HTR-8/SVneo (cell line): ENCODE measurements around the gene GDF7.
A peak's percentile ranks its signal among the peaks of the same experiment; 100 is the strongest.
"Not testable (repeated sequence)": the region's sequence is repeated elsewhere in the genome, so short reads cannot be mapped to it uniquely, and the experiment has no call there.

Experiments
- DNase-seq: peaks from one replicate; pipeline ENCODE4 v3.0.0; 2011; ENCODE audit warnings: low spot score, mixed read lengths; ENCODE audit not compliant: insufficient read length
- FAIRE-seq: peaks from 2 replicates; lab custom pipeline; 2011; peaks lifted over from hg19 to GRCh38; lab: Jason Lieb, UNC

GDF7 gene

DNA sequence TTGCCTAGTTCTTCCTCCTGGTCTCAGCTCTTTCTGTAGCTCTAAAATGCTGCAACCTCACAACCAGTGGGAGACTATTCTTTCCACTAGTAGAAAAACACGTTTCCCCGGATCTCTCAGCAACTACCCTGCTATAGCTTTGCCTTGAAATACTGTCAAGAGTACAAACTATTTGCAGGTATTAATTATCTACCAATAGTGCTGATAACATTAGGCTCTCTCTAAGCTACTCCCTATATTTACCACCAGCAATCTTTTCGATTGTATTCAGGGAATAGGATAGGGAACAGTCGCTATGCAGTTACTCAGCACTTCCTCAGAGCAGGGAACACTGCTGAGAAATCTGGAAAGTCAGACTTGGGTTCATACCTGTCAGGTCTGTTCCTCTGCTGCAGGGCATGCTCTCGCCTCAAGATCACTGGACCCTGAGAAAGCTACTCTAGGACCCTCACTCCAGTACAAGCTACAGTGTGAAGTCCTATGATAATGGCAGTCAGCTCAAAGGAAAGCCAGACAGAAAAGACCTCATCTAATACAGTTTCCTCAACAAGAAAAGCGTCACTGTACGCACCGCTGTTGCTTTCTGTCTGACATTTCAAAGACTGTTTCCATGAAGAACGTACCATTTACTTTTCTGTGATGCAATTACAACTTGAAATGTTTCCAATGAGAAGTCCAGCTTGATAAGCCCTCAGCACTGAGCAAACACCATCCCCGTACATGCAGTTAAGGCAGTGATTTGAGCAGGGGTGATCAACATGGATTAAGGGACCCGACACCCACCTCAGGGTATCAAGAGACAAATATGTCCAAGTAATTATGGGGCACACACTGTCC, 22.7 kb downstream of the GDF7 start:
- FAIRE-seq: no peak

GRCh38 chr2:20691076-20691734, 24.3 kb downstream of the GDF7 start:
- FAIRE-seq: no peak
- no peak for DNase-seq

More for the DNA sequence above, 22.7 kb downstream of the GDF7 start:
- no peak for DNase-seq

DNA sequence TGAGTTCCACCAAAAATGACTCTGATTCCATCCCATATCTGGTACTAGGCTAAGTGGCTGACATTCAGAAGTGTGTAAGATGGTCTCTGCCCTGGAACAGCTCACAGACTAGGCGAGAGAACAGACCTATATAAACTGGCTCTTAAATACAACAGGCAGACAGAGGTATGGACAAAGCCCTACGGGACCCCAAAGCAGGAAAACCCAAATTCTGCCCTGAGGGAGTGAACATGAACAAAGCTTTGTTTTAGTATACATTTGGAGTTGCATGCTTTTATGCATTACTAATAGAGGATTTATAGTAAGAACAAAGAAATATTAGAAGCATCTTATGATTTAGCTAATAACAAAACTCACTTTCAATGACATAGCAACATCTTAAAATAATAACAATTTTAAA, 25.1 kb downstream of the GDF7 start:
- FAIRE-seq: no peak

DNA sequence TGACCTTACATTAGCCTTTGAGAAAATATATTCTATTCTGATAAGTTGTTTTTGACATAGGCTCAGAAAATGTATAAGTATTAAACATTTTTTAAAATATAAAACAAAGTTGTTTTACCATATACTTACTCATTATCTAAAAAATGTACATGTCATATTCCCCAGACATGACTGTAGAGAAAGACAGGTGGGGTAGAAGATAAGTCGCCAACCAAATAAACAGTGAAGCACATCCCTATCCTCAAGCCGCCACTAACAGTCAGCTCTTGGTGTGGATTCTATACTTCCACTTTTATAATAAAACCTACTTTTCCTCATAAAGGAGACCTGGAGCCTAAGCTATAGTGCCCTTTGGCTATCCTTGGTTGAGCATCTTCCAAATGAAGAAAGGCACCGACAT, 26.4 kb downstream of the GDF7 start:
- DNase-seq: no peak
- no peak for FAIRE-seq

More for the DNA sequence above, 25.1 kb downstream of the GDF7 start:
- DNase-seq: no peak

GRCh38 chr2:20696366-20696765, 29.4 kb downstream of the GDF7 start:
- DNase-seq (no peak), FAIRE-seq (peak; percentile 23)

- FAIRE-seq (no peak), DNase-seq (no peak)
These were observed 30.5 kb downstream of the GDF7 start for GRCh38 chr2:20697322-20697934.

DNA sequence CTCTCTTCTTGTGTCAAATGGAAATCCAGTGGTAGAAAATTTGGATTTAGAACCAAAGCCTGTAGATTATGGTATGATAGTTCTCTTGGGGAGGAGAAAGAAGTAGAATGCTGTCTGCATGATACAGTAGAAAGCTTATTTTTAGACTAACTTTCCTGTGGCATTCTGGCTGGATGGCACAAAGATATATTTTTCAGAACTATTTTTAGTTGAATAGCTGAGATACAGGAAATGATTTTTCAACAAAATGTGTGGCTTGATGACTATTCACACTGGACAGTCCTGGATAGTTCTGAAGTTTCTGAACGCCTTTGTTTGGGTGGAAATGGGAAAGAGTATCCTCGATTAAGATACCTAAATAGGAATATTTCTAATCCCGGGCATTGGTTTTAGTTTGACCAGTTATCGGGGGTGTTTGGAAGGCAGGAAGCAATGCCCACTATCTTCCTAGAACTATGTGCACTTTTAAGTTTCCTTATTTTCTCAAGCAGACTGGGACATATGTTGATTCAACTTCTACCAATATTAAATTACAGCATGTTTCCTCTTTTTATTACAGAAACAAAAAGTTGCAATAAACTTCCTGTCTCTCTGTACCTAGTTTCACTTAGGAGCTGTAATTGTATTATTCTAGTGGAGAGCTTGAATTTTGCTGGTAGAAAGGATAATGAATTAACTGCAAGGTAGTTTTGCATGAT, 32.1 kb downstream of the GDF7 start:
- no peak for FAIRE-seq
- no peak for DNase-seq

DNA sequence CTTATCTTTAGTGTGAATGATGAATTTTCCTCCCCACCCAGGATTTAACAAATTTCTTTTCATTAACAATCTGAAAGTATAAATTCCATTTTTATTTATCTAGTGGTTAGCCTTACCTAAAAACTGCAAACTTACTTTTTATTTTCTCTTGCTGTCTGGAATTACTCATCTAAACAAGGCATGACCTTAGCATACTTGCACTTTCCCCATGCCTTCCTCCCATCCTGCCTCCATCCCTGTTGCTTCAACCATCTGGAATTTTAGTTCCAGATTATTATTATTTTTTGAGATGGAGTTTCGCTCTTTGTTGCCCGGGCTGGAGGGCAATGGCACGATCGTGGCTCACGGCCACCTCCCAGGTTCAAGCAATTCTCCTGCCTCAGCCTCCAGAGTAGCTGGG, 35.6 kb downstream of the GDF7 start:
- no peak for DNase-seq
- FAIRE-seq: peak; percentile 36

GRCh38 chr2:20704886-20705285, 37.9 kb downstream of the GDF7 start:
- DNase-seq (no peak), FAIRE-seq (no peak)

GRCh38 chr2:20706217-20706616, 39.3 kb downstream of the GDF7 start:
- no peak for FAIRE-seq

DNA sequence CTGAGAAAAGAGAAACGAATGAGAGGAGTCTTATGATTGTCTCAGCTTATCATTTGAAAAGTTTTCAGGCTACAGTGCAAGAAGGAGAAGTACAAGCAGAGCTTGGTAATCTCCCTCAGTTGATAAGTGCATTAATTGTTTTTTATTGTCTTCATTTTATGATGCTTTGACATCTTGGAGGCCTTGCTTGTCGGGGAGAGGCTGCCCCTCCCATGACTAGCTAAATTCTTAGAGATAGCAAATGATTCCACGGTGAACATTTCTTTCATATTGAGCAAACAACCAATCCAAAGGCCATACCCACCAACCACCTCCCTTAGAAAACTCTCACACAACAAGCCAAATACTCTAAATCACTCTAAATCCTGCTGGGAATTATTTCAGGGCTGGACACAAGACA, 39.8 kb downstream of the GDF7 start:
- DNase-seq: no peak
- FAIRE-seq: no peak

More at GRCh38 chr2:20706217-20706616, 39.3 kb downstream of the GDF7 start:
- no peak for DNase-seq

DNA sequence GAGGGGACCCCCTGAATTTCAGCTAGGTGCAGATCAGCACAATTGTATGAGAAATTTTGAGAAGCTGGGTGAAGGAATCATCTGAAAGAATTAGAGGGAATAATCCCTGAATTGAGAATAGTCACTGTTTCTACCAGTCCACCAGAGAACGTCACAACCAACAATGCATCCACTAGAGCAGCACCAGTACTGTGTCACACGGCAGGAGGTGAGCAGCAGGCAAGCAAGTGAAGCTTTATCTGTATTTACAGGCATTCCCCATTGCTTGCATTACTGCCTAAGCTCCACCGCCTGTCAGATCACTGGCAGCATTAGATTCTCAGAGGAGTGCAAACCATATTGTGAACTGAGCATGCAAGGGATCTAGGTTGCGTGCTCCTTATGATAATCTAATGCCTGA, 40.7 kb downstream of the GDF7 start:
- no peak for FAIRE-seq

GRCh38 chr2:20711641-20712040, 44.7 kb downstream of the GDF7 start:
- not testable (repeated sequence) for FAIRE-seq, DNase-seq

More for the DNA sequence above, 40.7 kb downstream of the GDF7 start:
- no peak for DNase-seq

- DNase-seq, FAIRE-seq: not testable (repeated sequence)
These were observed 46.6 kb downstream of the GDF7 start for GRCh38 chr2:20713585-20713984.

DNA sequence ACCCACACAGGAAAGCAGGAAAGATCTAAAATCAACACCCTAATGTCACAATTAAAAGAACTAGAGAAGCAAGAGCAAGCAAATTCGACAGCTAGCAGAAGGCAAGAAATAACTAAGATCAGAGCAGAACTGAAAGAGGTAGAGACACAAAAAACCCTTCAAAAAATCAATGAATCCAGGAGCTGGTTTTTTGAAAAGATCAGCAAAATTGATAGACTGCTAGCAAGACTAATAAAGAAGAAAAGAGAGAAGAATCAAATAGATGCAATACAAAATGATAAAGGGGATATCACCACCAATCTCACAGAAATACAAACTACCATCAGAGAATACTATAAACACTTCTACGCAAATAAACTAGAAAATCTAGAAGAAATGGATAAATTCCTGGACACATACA, 47.5 kb downstream of the GDF7 start:
- not testable (repeated sequence) for FAIRE-seq, DNase-seq

GRCh38 chr2:20716164-20716563, 49.2 kb downstream of the GDF7 start:
- FAIRE-seq, DNase-seq: not testable (repeated sequence)

DNA sequence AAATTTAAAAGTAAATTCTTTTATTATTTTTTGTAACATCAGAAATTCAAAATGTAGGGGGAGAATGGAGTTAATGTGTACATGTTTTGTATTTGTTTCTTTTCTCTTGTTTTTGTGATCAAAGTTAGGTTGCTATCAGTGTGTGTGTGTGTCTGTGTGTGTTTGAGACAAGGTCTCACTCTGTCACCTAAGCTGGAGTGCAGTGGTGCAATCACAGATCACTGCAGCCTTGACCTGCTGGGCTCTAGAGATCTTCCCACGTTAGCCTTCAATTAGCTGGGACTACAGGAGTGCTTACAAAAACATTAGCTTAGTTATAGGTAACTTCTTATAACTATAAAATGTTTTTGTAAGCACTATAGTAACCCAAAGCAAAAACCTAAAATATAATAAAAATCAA, 50.7 kb downstream of the GDF7 start:
- no peak for FAIRE-seq
- no peak for DNase-seq

DNA sequence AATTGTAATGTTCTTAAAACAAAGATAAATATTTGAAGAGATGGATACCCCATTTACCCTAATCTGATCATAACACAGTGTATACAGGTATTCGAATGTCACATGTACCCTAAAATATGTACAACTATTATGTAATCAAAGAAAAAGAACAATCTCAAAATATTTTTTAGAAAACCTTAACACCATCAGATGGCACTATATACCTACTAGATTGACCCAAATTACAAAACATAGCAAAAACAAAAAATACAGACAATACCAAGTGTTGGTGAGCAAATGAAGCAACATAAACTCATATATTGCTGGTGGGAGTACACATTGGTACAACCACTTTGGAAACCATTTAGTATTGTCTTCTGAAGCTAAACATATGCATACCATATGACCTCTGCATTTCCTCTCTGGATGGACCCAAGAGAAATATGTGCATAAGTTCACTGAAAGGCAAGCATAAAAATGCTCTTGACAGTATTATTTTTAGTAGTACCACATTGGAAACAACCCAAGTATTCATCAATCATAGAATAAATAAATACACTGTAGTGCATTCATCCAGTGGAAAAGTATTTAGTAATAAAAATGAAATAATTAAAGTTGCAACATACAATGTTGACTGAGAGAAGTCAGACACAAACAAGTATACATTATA, 55.8 kb downstream of the GDF7 start:
- FAIRE-seq: no peak
- DNase-seq: no peak

GRCh38 chr2:20723543-20723942, 56.6 kb downstream of the GDF7 start:
- no peak for FAIRE-seq
- no peak for DNase-seq

- peak; percentile 9 for FAIRE-seq
These were observed 57.6 kb downstream of the GDF7 start for GRCh38 chr2:20724500-20725053.

More at GRCh38 chr2:20724500-20725053, 57.6 kb downstream of the GDF7 start:
- no peak for DNase-seq
